AG04449 (cell line): ENCODE results near the gene EFL1.

Experiments
- CTCF ChIA-PET: fragments of 350-600 bp; formaldehyde crosslinking; extraction: SDS; loops from one replicate; lab custom pipeline; 2021; ENCODE audit warnings: antibody characterized with exemption; lab: Yijun Ruan, JAX
- POLR2A ChIA-PET: fragments of 400-600, 350-600 bp; formaldehyde crosslinking; extraction: SDS; loops from one replicate; lab custom pipeline; 2020; ENCODE audit warnings: antibody characterized with exemption, inconsistent platforms; lab: Yijun Ruan, JAX
- DNase-seq: peaks from one replicate; pipeline ENCODE4 v3.0.0-alpha.2; 2010; ENCODE audit warnings: low read depth, low spot score
- H3K4me3 ChIP-seq: 2 replicates; pipeline ENCODE4 v1.5.1; 2011; ENCODE audit warnings: low read depth, mild to moderate bottlenecking, control low read depth, low read length
- CTCF ChIP-seq: IDR thresholded peaks from one replicate; pipeline ENCODE4 v1.5.1; 2011; ENCODE audit warnings: mild to moderate bottlenecking, moderate library complexity, low read length, control low read depth, inconsistent platforms; ENCODE audit not compliant: insufficient read depth; ENCODE audit errors: missing control alignments

The EFL1 gene

GRCh38 chr15:82114660-82115059 lies 147.9 kb downstream of the EFL1 start:
- ChIA-PET CTCF (no interaction called here), POLR2A (no interaction called here)
- no peak for TF ChIP-seq CTCF
- H3K4me3 ChIP-seq, result no peak overlapping the region
- DNase-seq, result no peak

GRCh38 chr15:82113106-82113715 lies 149.3 kb downstream of the EFL1 start:
- CTCF ChIA-PET, result interaction anchor here (0.7 to 8.2 kb wide), 11 partner anchors 8 to 703 kb away, joined by 3 to 107 read pairs (median 4); no protein-coding TSS in a partner anchor
- no peak for DNase-seq

GRCh38 chr15:82111918-82112317 lies 150.6 kb downstream of the EFL1 start:
- no peak for TF ChIP-seq CTCF
- ChIA-PET POLR2A (interaction anchor here (1.2 to 1.6 kb wide), 2 partner anchors 10 to 18 kb away, joined by 5 to 9 read pairs; no protein-coding TSS in a partner anchor), CTCF (interaction anchor here (0.9 to 8.2 kb wide), 10 partner anchors 10 to 701 kb away, joined by 3 to 107 read pairs (median 4); no protein-coding TSS in a partner anchor)
- peak overlapping the region; percentile 15; the same call in 1 of the 2 replicates for H3K4me3 ChIP-seq
- DNase-seq, result no peak

More at GRCh38 chr15:82113106-82113715, 149.3 kb downstream of the EFL1 start:
- TF ChIP-seq CTCF, result no peak
- H3K4me3 ChIP-seq, result no peak overlapping the region
- POLR2A ChIA-PET, result interaction anchor here (1.2 to 1.6 kb wide), 2 partner anchors 9 to 17 kb away, joined by 5 to 9 read pairs; no protein-coding TSS in a partner anchor

GRCh38 chr15:82110144-82110543 lies 152.4 kb downstream of the EFL1 start:
- DNase-seq, result no peak
- ChIA-PET CTCF (interaction anchor here (0.8 to 8.2 kb wide), 21 partner anchors 10 to 700 kb away, joined by 3 to 112 read pairs (median 5); no protein-coding TSS in a partner anchor), POLR2A (no interaction called here)
- no peak overlapping the region for H3K4me3 ChIP-seq
- no peak for TF ChIP-seq CTCF

- ChIA-PET CTCF (interaction anchor here (0.6 to 8.2 kb wide), 37 partner anchors 8 to 700 kb away, joined by 3 to 112 read pairs (median 5); partner anchors contain the start of gene MEX3B), POLR2A (interaction anchor here (0.9 kb wide), 1 partner anchor 9 kb away, joined by 3 read pairs; no protein-coding TSS in a partner anchor)
- TF ChIP-seq CTCF, result peak; percentile 95
- H3K4me3 ChIP-seq, result no peak overlapping the region
- DNase-seq, result no peak
Observed at GRCh38 chr15:82108489-82109078, 153.9 kb downstream of the EFL1 start.

GRCh38 chr15:82106679-82107078 lies 155.9 kb downstream of the EFL1 start:
- ChIA-PET CTCF (interaction anchor here (0.6 to 8.2 kb wide), 11 partner anchors 12 to 696 kb away, joined by 3 to 112 read pairs (median 10); no protein-coding TSS in a partner anchor), POLR2A (no interaction called here)
- no peak overlapping the region for H3K4me3 ChIP-seq
- no peak for TF ChIP-seq CTCF
- no peak for DNase-seq
